Measurements from ENCODE around the gene ICE2.

GRCh38 chr15:60373745-60374144 lies 105.2 kb downstream of the ICE2 start:
- TF ChIP-seq, protein P1, sequence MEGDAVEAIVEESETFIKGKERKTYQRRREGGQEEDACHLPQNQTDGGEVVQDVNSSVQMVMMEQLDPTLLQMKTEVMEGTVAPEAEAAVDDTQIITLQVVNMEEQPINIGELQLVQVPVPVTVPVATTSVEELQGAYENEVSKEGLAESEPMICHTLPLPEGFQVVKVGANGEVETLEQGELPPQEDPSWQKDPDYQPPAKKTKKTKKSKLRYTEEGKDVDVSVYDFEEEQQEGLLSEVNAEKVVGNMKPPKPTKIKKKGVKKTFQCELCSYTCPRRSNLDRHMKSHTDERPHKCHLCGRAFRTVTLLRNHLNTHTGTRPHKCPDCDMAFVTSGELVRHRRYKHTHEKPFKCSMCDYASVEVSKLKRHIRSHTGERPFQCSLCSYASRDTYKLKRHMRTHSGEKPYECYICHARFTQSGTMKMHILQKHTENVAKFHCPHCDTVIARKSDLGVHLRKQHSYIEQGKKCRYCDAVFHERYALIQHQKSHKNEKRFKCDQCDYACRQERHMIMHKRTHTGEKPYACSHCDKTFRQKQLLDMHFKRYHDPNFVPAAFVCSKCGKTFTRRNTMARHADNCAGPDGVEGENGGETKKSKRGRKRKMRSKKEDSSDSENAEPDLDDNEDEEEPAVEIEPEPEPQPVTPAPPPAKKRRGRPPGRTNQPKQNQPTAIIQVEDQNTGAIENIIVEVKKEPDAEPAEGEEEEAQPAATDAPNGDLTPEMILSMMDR (IDR thresholded peaks at IDR 0.05) = no peak
- no peak for TF ChIP-seq POLR2A (IDR thresholded peaks at IDR 0.05)

Measured in breast epithelium (tissue), 3 donors.